ENCODE data around the gene MAPKAPK3.
A peak's percentile ranks its signal among the peaks of the same experiment; 100 is the strongest.

The MAPKAPK3 gene

GRCh38 chr3:50587373-50587772 is 29.6 kb upstream of the MAPKAPK3 start:
- DNase-seq (ENCODE audit: low read depth in 3 of 3) = no peak

GRCh38 chr3:50587806-50588758 is 28.9 kb upstream of the MAPKAPK3 start:
- DNase-seq (ENCODE audit: low read depth in 3 of 3) = peak; percentile 75 to 90 (median 75)

GRCh38 chr3:50588759-50589433 is 28.1 kb upstream of the MAPKAPK3 start:
- DNase-seq (ENCODE audit: low read depth in 3 of 3) = no peak

- DNase-seq (ENCODE audit: low read depth in 3 of 3) = no peak
Measured at GRCh38 chr3:50591196-50591741, 25.7 kb upstream of the MAPKAPK3 start.

- DNase-seq (ENCODE audit: low read depth in 3 of 3) = no peak
Measured at GRCh38 chr3:50592568-50592967, 24.4 kb upstream of the MAPKAPK3 start.

GRCh38 chr3:50594253-50594785 is 22.6 kb upstream of the MAPKAPK3 start:
- DNase-seq (ENCODE audit: low read depth in 3 of 3) = no peak

GRCh38 chr3:50599115-50599715 is 17.7 kb upstream of the MAPKAPK3 start:
- no peak for DNase-seq (ENCODE audit: low read depth in 3 of 3)

GRCh38 chr3:50599716-50600118 is 17.2 kb upstream of the MAPKAPK3 start:
- no peak for DNase-seq (ENCODE audit: low read depth in 3 of 3)

- DNase-seq (ENCODE audit: low read depth in 3 of 3) = no peak
Measured at GRCh38 chr3:50600141-50600753, 16.7 kb upstream of the MAPKAPK3 start.

- peak; percentile 80 to 96 (median 83) for DNase-seq (ENCODE audit: low read depth in 3 of 3)
Measured at GRCh38 chr3:50600841-50601591, 15.9 kb upstream of the MAPKAPK3 start.

GRCh38 chr3:50602595-50603191 is 14.3 kb upstream of the MAPKAPK3 start:
- DNase-seq (ENCODE audit: low read depth in 3 of 3) = no peak

GRCh38 chr3:50603261-50604109 is 13.5 kb upstream of the MAPKAPK3 start:
- no peak for DNase-seq (ENCODE audit: low read depth in 3 of 3)

- DNase-seq (ENCODE audit: low read depth in 3 of 3) = no peak
Measured at GRCh38 chr3:50604110-50604621, 12.8 kb upstream of the MAPKAPK3 start.

GRCh38 chr3:50604628-50605588 is 12.0 kb upstream of the MAPKAPK3 start:
- DNase-seq (ENCODE audit: low read depth in 3 of 3) = no peak

GRCh38 chr3:50605901-50606326 is 11.0 kb upstream of the MAPKAPK3 start:
- DNase-seq (ENCODE audit: low read depth in 3 of 3) = no peak

GRCh38 chr3:50606596-50606995 is 10.4 kb upstream of the MAPKAPK3 start:
- DNase-seq (ENCODE audit: low read depth in 3 of 3) = no peak

GRCh38 chr3:50607271-50608091 is 9.5 kb upstream of the MAPKAPK3 start:
- DNase-seq (ENCODE audit: low read depth in 3 of 3) = no peak

All from stimulated activated CD4-positive, alpha-beta T cell treated with anti-CD3 and anti-CD28 coated beads, TNF-alpha, amount 100 ng/mL, for 24 hours (primary cell).